HepG2 (cell line): ENCODE measurements around the gene GLUD1. TPM values are rescaled to one million over a fixed set of nuclear protein-coding genes. Genes with fewer than 3 reads are reported as not detected.
"Not testable (repeated sequence)": the region's sequence is repeated elsewhere in the genome, so short reads cannot be mapped to it uniquely, and the experiment has no call there.

ENCODE experiments used
- ATAC-seq: fragments of 200-7000 bp; cut with Tn5 transposase; 3 replicates; pipeline ENCODE4 v1.9.1; 2020; ENCODE audit warnings: mild to moderate bottlenecking, moderate library complexity
- BruUV-seq: library from RNA; stranded (reverse); fragments of 400-500 nt; replicated peaks from 2 replicates; lab custom pipeline; 2021; lab: Mats Ljungman, UMichigan
- CTCF ChIA-PET: fragments of 300-600 bp; formaldehyde crosslinking; extraction: SDS; loops from one replicate; lab custom pipeline; 2021; ENCODE audit warnings: low total read pairs, inconsistent platforms, low intra/inter-chr PET ratio; lab: Yijun Ruan, JAX
- POLR2A ChIA-PET: fragments of 350-600 bp; sonication (Branson Sonifier 250); formaldehyde crosslinking; loops from one replicate; lab custom pipeline; 2020; ENCODE audit warnings: antibody characterized with exemption, inconsistent platforms; lab: Yijun Ruan, JAX
- DNase-seq: peaks from one replicate; pipeline ENCODE4 v3.0.0-alpha.2; 2015; ENCODE audit warnings: low spot score
- FAIRE-seq: peaks from 3 replicates; lab custom pipeline; 2011; peaks lifted over from hg19 to GRCh38; lab: Jason Lieb, UNC
- H2AFZ ChIP-seq: one replicate; pipeline ENCODE4 v1.6.1; 2011; ENCODE audit warnings: low read length, inconsistent platforms
- H3K27ac ChIP-seq: fragments of 300-600 bp; 3 replicates; pipeline ENCODE4 v1.8.0; 2011; ENCODE audit warnings: mixed run types, mild to moderate bottlenecking, mixed read lengths, low read length, inconsistent platforms; ENCODE audit not compliant: insufficient read depth; ENCODE audit errors: extremely low read length
- H3K27me3 ChIP-seq, 2 experiments: fragments of 200-600 bp in 1 of 2; 2 replicates in 1 of 2; 3 replicates in 1 of 2; pipeline versions ENCODE4 v1.6.0 to v1.8.0; 2011; ENCODE audit warnings: low read length in 2 of 2, mild to moderate bottlenecking in 2 of 2, moderate library complexity in 2 of 2, inconsistent platforms in 1 of 2; ENCODE audit not compliant: insufficient read depth in 2 of 2, control insufficient read depth in 1 of 2
- H3K36me3 ChIP-seq, 2 experiments: fragments of 200-600 bp in 1 of 2; replicated peaks in 1 of 2; 2 replicates in 1 of 2; 3 replicates in 1 of 2; pipeline versions ENCODE4 v1.5.1 to v1.8.0; 2011; ENCODE audit warnings: low read length in 2 of 2, inconsistent platforms in 1 of 2; ENCODE audit not compliant: insufficient read depth in 2 of 2, control insufficient read depth in 1 of 2
- H3K4me1 ChIP-seq: 2 replicates; pipeline ENCODE4 v1.5.1; 2012; ENCODE audit warnings: low read length, inconsistent platforms; ENCODE audit not compliant: insufficient read depth
- H3K4me2 ChIP-seq: 2 replicates; pipeline ENCODE4 v1.6.0; 2011; ENCODE audit warnings: low read depth, low read length, inconsistent platforms
- H3K4me3 ChIP-seq, 3 experiments: fragments of 200-600 bp in 1 of 3; sonication (generic), shearing (Covaris generic) in 1 of 3; replicated peaks in 1 of 3; 2 replicates each; pipeline ENCODE4 v1.5.1; 2011 to 2016; ENCODE audit warnings: low read length in 3 of 3, inconsistent platforms in 2 of 3, low read depth in 2 of 3, mild to moderate bottlenecking in 2 of 3, control low read depth in 1 of 3, mixed read lengths in 1 of 3; ENCODE audit not compliant: insufficient read depth in 1 of 3
- H3K79me2 ChIP-seq: one replicate; pipeline ENCODE4 v1.6.1; 2011; ENCODE audit warnings: low read length, inconsistent platforms; ENCODE audit not compliant: insufficient read depth
- H3K9ac ChIP-seq: 2 replicates; pipeline ENCODE4 v1.6.0; 2011; ENCODE audit warnings: mild to moderate bottlenecking, low read depth, low read length, inconsistent platforms; ENCODE audit not compliant: insufficient read depth
- H3K9me3 ChIP-seq: 2 replicates; pipeline ENCODE4 v1.5.1; 2012; ENCODE audit warnings: mild to moderate bottlenecking, low read length
- H4K20me1 ChIP-seq: 2 replicates; pipeline ENCODE4 v1.6.0; 2011; ENCODE audit warnings: inconsistent platforms, mild to moderate bottlenecking, low read length, moderate library complexity; ENCODE audit not compliant: insufficient read depth
- WGBS: methylation state at CpG from one replicate; pipeline ENCODE4 v1.1.6; 2017; ENCODE audit warnings: low lambda C conversion rate; 5-methylcytosine and 5-hydroxymethylcytosine counted together
- in situ Hi-C: cut with HindIII; loops from 2 replicates; pipeline ENCODE4 v1.10.0; 2017; ENCODE audit warnings: low pct_unique_long_range_greater_than_20kb; ENCODE audit not compliant: extremely low pct_ligation_motif_present
- intact Hi-C: fragments of 100-400 bp; cut with micrococcal nuclease; formaldehyde crosslinking; loops from one replicate; pipeline ENCODE4 v1.10.0; 2022; ENCODE audit not compliant: unreplicated experiment
- polyA plus RNA-seq, 8 experiments: library from polyadenylated mRNA; depleted of rRNA in 3 of 8; stranded (reverse) in 7 of 8; unstranded in 1 of 8; fragments of >200 nt; fragmentation: Illumina TruSeq in 4 of 8; extraction: Trizol in 4 of 8; gene quantifications; 2 replicates each; pipeline versions ENCODE4 v1.2.1 to v1.2.3, GENCODE V29; 2011 to 2016; ENCODE audit warnings: low read depth in 4 of 8, missing spikeins in 1 of 8, mixed read lengths in 1 of 8; ENCODE audit not compliant: insufficient read depth in 1 of 8
- total RNA-seq, 5 experiments: library from RNA; depleted of rRNA; stranded (reverse); fragments of >200 nt; fragmentation: Illumina TruSeq; extraction: Trizol; gene quantifications; 2 replicates each; pipeline ENCODE4 v1.2.3, GENCODE V29; 2016; ENCODE audit warnings: low read depth in 1 of 5

GLUD1 gene
- total and polyA plus RNA-seq, 2 of the 13 experiments (the other 11 are each of a cell fraction or from before 2014, with no cell fraction given) = 301 to 798 TPM

GRCh38 chr10:87133936-87134335, 39.3 kb upstream of the GLUD1 start:
- ATAC-seq, H3K4me2 ChIP-seq, in situ Hi-C loops, H3K79me2 ChIP-seq, H3K36me3 ChIP-seq, intact Hi-C loops, H4K20me1 ChIP-seq, BruUV-seq, H3K27me3 ChIP-seq, CTCF ChIA-PET, H3K9me3 ChIP-seq, H3K4me1 ChIP-seq, H3K4me3 ChIP-seq, POLR2A ChIA-PET, H3K27ac ChIP-seq, H2AFZ ChIP-seq, H3K9ac ChIP-seq, DNase-seq, FAIRE-seq: not testable (repeated sequence)
- WGBS = 94% methylated on average over 2 of the region's 2 CpGs

GRCh38 chr10:87132176-87132575, 37.5 kb upstream of the GLUD1 start:
- H3K4me2 ChIP-seq, CTCF ChIA-PET, H3K36me3 ChIP-seq, H4K20me1 ChIP-seq, H3K4me3 ChIP-seq, H3K27me3 ChIP-seq, H3K9ac ChIP-seq, ATAC-seq, POLR2A ChIA-PET, DNase-seq, H3K27ac ChIP-seq, BruUV-seq, H3K4me1 ChIP-seq, H3K79me2 ChIP-seq, in situ Hi-C loops, H2AFZ ChIP-seq, intact Hi-C loops, FAIRE-seq, H3K9me3 ChIP-seq: not testable (repeated sequence)

- H3K9me3 ChIP-seq, H4K20me1 ChIP-seq, H3K27me3 ChIP-seq, intact Hi-C loops, ATAC-seq, H3K27ac ChIP-seq, H3K4me1 ChIP-seq, BruUV-seq, H3K36me3 ChIP-seq, H3K79me2 ChIP-seq, H3K4me2 ChIP-seq, in situ Hi-C loops, POLR2A ChIA-PET, DNase-seq, H3K4me3 ChIP-seq, H2AFZ ChIP-seq, H3K9ac ChIP-seq, CTCF ChIA-PET: not testable (repeated sequence)
- FAIRE-seq = peak; percentile 26
- 95% methylated on average over 3 of the region's 3 CpGs for WGBS
Observed at GRCh38 chr10:87127607-87128156, 33.0 kb upstream of the GLUD1 start.

- H3K79me2 ChIP-seq, H3K4me2 ChIP-seq, H3K9me3 ChIP-seq, H3K36me3 ChIP-seq, POLR2A ChIA-PET, H3K4me1 ChIP-seq, BruUV-seq, H2AFZ ChIP-seq, CTCF ChIA-PET, ATAC-seq, H3K27ac ChIP-seq, H4K20me1 ChIP-seq, H3K4me3 ChIP-seq, in situ Hi-C loops, intact Hi-C loops, H3K9ac ChIP-seq, DNase-seq, FAIRE-seq, H3K27me3 ChIP-seq: not testable (repeated sequence)
- WGBS = 100% methylated on average over 2 of the region's 2 CpGs
Observed at GRCh38 chr10:87127048-87127447, 32.4 kb upstream of the GLUD1 start.
